Upper lobe of left lung (tissue), 6 donors: ENCODE data around the gene ETNK1. TPM values are rescaled to one million over a fixed set of nuclear protein-coding genes. Genes with fewer than 3 reads are reported as not detected.
"Not testable (repeated sequence)": the region's sequence is repeated elsewhere in the genome, so short reads cannot be mapped to it uniquely, and the experiment has no call there.

ENCODE experiments used
- ATAC-seq, 2 donors: fragments of 200-7000 bp; cut with Tn5 transposase; one replicate each; pipeline ENCODE4 v1.9.1; 2022; ENCODE audit warnings: mild to moderate bottlenecking in 2 of 2, moderate library complexity in 2 of 2; ENCODE audit not compliant: low FRiP score in 2 of 2
- DNase-seq, 2 donors: peaks; one replicate each; pipeline ENCODE4 v3.0.0-alpha.2; 2019 to 2020
- H3K27ac ChIP-seq, 4 donors: fragments of 200-600 bp; sonication (generic); one replicate each; pipeline ENCODE4 v1.5.1; 2016 to 2019
- H3K27me3 ChIP-seq, 4 donors: fragments of 200-600 bp; sonication (generic); one replicate each; pipeline ENCODE4 v1.5.1; 2017 to 2019
- H3K36me3 ChIP-seq, 4 donors: fragments of 200-600 bp; sonication (generic); one replicate each; pipeline ENCODE4 v1.5.1; 2016 to 2019
- H3K4me1 ChIP-seq, 4 donors: fragments of 200-600 bp; sonication (generic); one replicate each; pipeline ENCODE4 v1.5.1; 2018 to 2019
- H3K4me3 ChIP-seq, 4 donors: fragments of 200-600 bp; sonication (generic); one replicate each; pipeline ENCODE4 v1.5.1; 2017 to 2019; ENCODE audit warnings: mild to moderate bottlenecking in 2 of 4, moderate library complexity in 1 of 4
- H3K9me3 ChIP-seq, 4 donors: fragments of 200-600 bp; sonication (generic); one replicate each; pipeline ENCODE4 v1.5.1; 2018 to 2019
- CTCF ChIP-seq, 6 experiments: fragments of 450-650 bp in 4 of 6; fragments of 200-600 bp in 2 of 6; sonication (generic) in 2 of 6; IDR thresholded peaks; one replicate each; pipeline ENCODE4 v1.5.1; 2016 to 2019; ENCODE audit warnings: antibody characterized with exemption in 6 of 6
- EP300 ChIP-seq, 4 donors: sonication (generic); formaldehyde crosslinking; IDR thresholded peaks; one replicate each; pipeline ENCODE4 v1.5.1; 2017; ENCODE audit warnings: antibody characterized with exemption in 4 of 4, control low read depth in 2 of 4
- POLR2A ChIP-seq, 4 donors: fragments of 450-650 bp; IDR thresholded peaks; one replicate each; pipeline ENCODE4 v1.5.1; 2016 to 2017; ENCODE audit warnings: antibody characterized with exemption in 4 of 4, mild to moderate bottlenecking in 2 of 4
- POLR2AphosphoS5 ChIP-seq, 2 donors: sonication (generic); formaldehyde crosslinking; IDR thresholded peaks; one replicate each; pipeline ENCODE4 v1.5.1; 2017; ENCODE audit warnings: antibody characterized with exemption in 2 of 2
- WGBS, 2 donors: methylation state at CpG; one replicate each; pipeline ENCODE4 v1.1.5; 2017 to 2018; 5-methylcytosine and 5-hydroxymethylcytosine counted together
- total RNA-seq, 6 donors: library from RNA; depleted of rRNA in 4 of 6; stranded (reverse); fragments of >200 nt in 4 of 6; gene quantifications; one replicate each; pipeline versions ENCODE4 v1.1.0 to v1.2.1, GENCODE V29; 2016 to 2021
- donor health status: DM: no; HTN: no; CAD: no; lungs with moderate emphysema.
- donor health status: DM: no; HTN: yes; CAD: no; lungs with severe emphysema.

The ETNK1 gene
- total RNA-seq, 6 donors from 2014 or later, result 17.2 to 69.7 (median 47.5) TPM

GRCh38 chr12:22692964-22693555 is 68.1 kb downstream of the ETNK1 start:
- TF ChIP-seq POLR2A (IDR thresholded peaks at IDR 0.05) (no peak), POLR2AphosphoS5 (IDR thresholded peaks at IDR 0.05) (no peak), EP300 (IDR thresholded peaks at IDR 0.05) (no peak), CTCF (IDR thresholded peaks at IDR 0.05) (no peak)
- ATAC-seq (peak; percentile 41 to 49), DNase-seq (peak in 1 of 2 donors; percentile 78)
- 96 to 97% methylated on average over 16 to 18 of the region's 38 CpGs for WGBS, 2 donors
- H3K36me3 ChIP-seq, result no peaks in the 10 kb centered on the region
- H3K4me1 ChIP-seq, result no peaks in the 10 kb centered on the region
- no peak overlapping the region for H3K4me3 ChIP-seq
- peaks cover 0 to 8% (median 0%) of the 10 kb centered on the region in 4 donors for H3K9me3 ChIP-seq
- H3K27ac ChIP-seq, result no peak overlapping the region
- no peaks in the 10 kb centered on the region for H3K27me3 ChIP-seq

GRCh38 chr12:22698576-22698975 is 73.6 kb downstream of the ETNK1 start:
- H3K27me3 ChIP-seq, result no peaks in the 10 kb centered on the region
- H3K4me1 ChIP-seq, result no peaks in the 10 kb centered on the region
- TF ChIP-seq CTCF (IDR thresholded peaks at IDR 0.05) (no peak), EP300 (IDR thresholded peaks at IDR 0.05) (no peak), POLR2A (IDR thresholded peaks at IDR 0.05) (no peak), POLR2AphosphoS5 (IDR thresholded peaks at IDR 0.05) (no peak)
- no peak overlapping the region for H3K27ac ChIP-seq
- DNase-seq (no peak), ATAC-seq (no peak)
- H3K4me3 ChIP-seq, result no peak overlapping the region
- H3K9me3 ChIP-seq, result no peaks in the 10 kb centered on the region
- no peaks in the 10 kb centered on the region for H3K36me3 ChIP-seq
- WGBS, 2 donors, result 89 to 94% methylated on average over 3 of the region's 3 CpGs

DNA sequence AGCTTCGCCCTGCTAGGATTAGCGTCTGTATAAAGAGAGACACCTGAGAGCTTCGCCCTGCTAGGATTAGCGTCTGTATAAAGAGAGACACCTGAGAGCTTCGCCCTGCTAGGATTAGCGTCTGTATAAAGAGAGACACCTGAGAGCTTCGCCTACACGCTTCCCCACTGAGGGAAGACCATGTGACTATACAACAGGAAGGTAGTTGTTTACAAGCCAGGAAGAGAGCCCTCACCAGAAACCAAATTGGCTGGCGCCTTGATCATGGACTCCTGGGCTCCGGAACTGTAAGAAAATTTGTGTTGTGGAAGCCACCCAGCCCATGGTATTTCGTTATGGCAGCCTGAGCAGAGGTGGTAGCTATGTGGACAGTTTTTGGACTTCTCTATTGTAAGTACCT is 74.7 kb downstream of the ETNK1 start:
- not testable (repeated sequence) for H3K27me3 ChIP-seq, H3K27ac ChIP-seq, H3K4me3 ChIP-seq, H3K9me3 ChIP-seq, DNase-seq, H3K36me3 ChIP-seq, H3K4me1 ChIP-seq, ATAC-seq
- WGBS, 2 donors, result 79 to 85% methylated on average over 11 of the region's 11 CpGs

GRCh38 chr12:22700106-22700505 is 75.1 kb downstream of the ETNK1 start:
- H3K4me3 ChIP-seq, result no peak overlapping the region
- WGBS, 2 donors, result 54 to 78% methylated on average over 1 of the region's 1 CpG
- DNase-seq, result no peak
- no peak for TF ChIP-seq POLR2A (IDR thresholded peaks at IDR 0.05)
- TF ChIP-seq EP300 (IDR thresholded peaks at IDR 0.05), result no peak
- no peak for TF ChIP-seq POLR2AphosphoS5 (IDR thresholded peaks at IDR 0.05)
- no peak for TF ChIP-seq CTCF (IDR thresholded peaks at IDR 0.05)
- H3K4me1 ChIP-seq, result no peaks in the 10 kb centered on the region
- H3K36me3 ChIP-seq, result no peaks in the 10 kb centered on the region
- no peak overlapping the region for H3K27ac ChIP-seq
- H3K27me3 ChIP-seq, result no peaks in the 10 kb centered on the region
- H3K9me3 ChIP-seq, result no peaks in the 10 kb centered on the region
- no peak for ATAC-seq

- not testable (repeated sequence) for H3K27ac ChIP-seq, H3K36me3 ChIP-seq, ATAC-seq, H3K9me3 ChIP-seq, H3K27me3 ChIP-seq, DNase-seq, H3K4me1 ChIP-seq, H3K4me3 ChIP-seq
- WGBS, 2 donors, result 44 to 52% methylated on average over 7 of the region's 7 CpGs
Measured at GRCh38 chr12:22701216-22701809, 76.3 kb downstream of the ETNK1 start.

- ATAC-seq (no peak), DNase-seq (no peak)
- no peak overlapping the region for H3K4me3 ChIP-seq
- H3K27me3 ChIP-seq, result no peaks in the 10 kb centered on the region
- H3K4me1 ChIP-seq, result no peaks in the 10 kb centered on the region
- H3K9me3 ChIP-seq, result no peaks in the 10 kb centered on the region
- no peak overlapping the region for H3K27ac ChIP-seq
- no peaks in the 10 kb centered on the region for H3K36me3 ChIP-seq
- 78 to 88% methylated on average over 2 of the region's 2 CpGs for WGBS, 2 donors
- no peak for TF ChIP-seq POLR2A (IDR thresholded peaks at IDR 0.05)
- TF ChIP-seq POLR2AphosphoS5 (IDR thresholded peaks at IDR 0.05), result no peak
- TF ChIP-seq CTCF (IDR thresholded peaks at IDR 0.05), result no peak
- TF ChIP-seq EP300 (IDR thresholded peaks at IDR 0.05), result no peak
Measured at GRCh38 chr12:22702690-22703089, 77.7 kb downstream of the ETNK1 start.
